SU-DHL-6 (cell line): ENCODE results near the gene ANG.

Source experiments
- EZH2phosphoT487 ChIP-seq: fragments of 200-600 bp; sonication (generic), shearing (Covaris generic); conservative IDR thresholded peaks from 2 replicates; pipeline ENCODE4 v1.6.1; 2018; ENCODE audit warnings: mild to moderate bottlenecking, antibody characterized with exemption, low read length, moderate library complexity, mixed read lengths
- TF ChIP-seq, protein P1 (sequence below): fragments of 200-600 bp; sonication (generic); IDR thresholded peaks from one replicate; pipeline ENCODE4 v1.5.1; 2017; ENCODE audit warnings: antibody characterized with exemption, mild to moderate bottlenecking, low read length, moderate library complexity; ENCODE audit not compliant: insufficient read depth, poor library complexity, severe bottlenecking

DNA sequence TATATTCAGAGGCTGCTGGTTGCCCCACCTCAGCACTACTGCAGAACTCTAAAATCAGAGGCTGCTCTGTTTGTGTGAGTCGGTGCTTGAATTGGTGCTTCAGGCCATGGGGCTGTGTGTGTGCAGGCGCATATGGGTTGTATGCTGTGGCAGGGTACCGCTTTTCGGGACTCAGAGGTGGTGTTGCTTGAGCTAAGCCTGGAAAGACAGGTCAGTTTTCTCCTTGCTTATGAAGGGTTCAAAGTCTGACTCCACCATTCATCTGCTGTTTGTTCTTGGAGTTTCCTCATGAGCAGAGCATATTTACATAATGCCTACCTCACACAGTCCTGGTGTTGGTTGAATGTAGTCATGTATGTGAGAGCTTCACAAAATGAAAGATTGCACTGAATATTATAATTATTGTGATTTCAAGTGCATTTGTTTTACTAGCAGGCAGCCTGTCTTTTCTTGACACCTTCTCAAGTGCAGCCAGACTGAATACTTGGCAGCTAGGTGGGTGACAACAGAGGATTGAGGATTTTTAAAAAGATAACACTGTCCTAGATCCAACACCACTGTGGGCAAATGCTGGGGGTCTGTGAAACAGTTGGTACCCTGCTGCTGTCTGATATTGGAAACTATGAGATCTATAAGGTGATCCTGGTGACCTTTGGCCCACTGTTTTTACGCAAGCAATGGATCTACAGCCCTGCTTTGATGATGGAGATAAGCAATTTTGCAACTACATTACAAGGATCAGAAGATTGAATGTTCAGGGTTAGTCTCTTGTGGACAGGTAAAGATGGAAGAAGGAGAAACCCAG, 1.0 kb upstream of the ANG start:
- TF ChIP-seq, protein P1, sequence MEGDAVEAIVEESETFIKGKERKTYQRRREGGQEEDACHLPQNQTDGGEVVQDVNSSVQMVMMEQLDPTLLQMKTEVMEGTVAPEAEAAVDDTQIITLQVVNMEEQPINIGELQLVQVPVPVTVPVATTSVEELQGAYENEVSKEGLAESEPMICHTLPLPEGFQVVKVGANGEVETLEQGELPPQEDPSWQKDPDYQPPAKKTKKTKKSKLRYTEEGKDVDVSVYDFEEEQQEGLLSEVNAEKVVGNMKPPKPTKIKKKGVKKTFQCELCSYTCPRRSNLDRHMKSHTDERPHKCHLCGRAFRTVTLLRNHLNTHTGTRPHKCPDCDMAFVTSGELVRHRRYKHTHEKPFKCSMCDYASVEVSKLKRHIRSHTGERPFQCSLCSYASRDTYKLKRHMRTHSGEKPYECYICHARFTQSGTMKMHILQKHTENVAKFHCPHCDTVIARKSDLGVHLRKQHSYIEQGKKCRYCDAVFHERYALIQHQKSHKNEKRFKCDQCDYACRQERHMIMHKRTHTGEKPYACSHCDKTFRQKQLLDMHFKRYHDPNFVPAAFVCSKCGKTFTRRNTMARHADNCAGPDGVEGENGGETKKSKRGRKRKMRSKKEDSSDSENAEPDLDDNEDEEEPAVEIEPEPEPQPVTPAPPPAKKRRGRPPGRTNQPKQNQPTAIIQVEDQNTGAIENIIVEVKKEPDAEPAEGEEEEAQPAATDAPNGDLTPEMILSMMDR, result no peak
- no peak for TF ChIP-seq EZH2phosphoT487
